ENCODE data around the gene RHOT1. TPM values are rescaled to one million over a fixed set of nuclear protein-coding genes. Genes with fewer than 3 reads are reported as not detected.
"Not testable (repeated sequence)": the region's sequence is repeated elsewhere in the genome, so short reads cannot be mapped to it uniquely, and the experiment has no call there.

The RHOT1 gene
- total RNA-seq, 1 donor from 2014 or later, result 56.9 TPM

- Histone ChIP-seq H3K4me3 (no peak overlapping the region), H3K27ac (replicated peaks) (peak overlapping the region; percentile 13), H3K36me3 (peaks cover 64% of the 10 kb centered on the region), H3K4me1 (peaks cover 9% of the 10 kb centered on the region), H3K9me3 (replicated peaks) (no peaks in the 10 kb centered on the region), H3K27me3 (ENCODE audit: low read depth) (no peaks in the 10 kb centered on the region)
- no peak for TF ChIP-seq CTCF (IDR thresholded peaks at IDR 0.05; ENCODE audit: borderline replicate concordance)
- DNase-seq, result no peak
- intact Hi-C loops (cut with micrococcal nuclease), result no loop called here
Measured at GRCh38 chr17:32174889-32175288, 32.6 kb downstream of the RHOT1 start.

GRCh38 chr17:32178679-32179078 lies 36.4 kb downstream of the RHOT1 start:
- H3K27ac ChIP-seq (replicated peaks); H3K9me3 ChIP-seq (replicated peaks); H3K4me3 ChIP-seq; H3K27me3 ChIP-seq (ENCODE audit: low read depth); intact Hi-C loops (cut with micrococcal nuclease); DNase-seq: not testable (repeated sequence)
- Histone ChIP-seq H3K4me1 (peaks cover 14% of the 10 kb centered on the region), H3K36me3 (peaks cover 70% of the 10 kb centered on the region)

- peaks cover 71% of the 10 kb centered on the region for H3K36me3 ChIP-seq
- H3K27me3 ChIP-seq (ENCODE audit: low read depth); H3K9me3 ChIP-seq (replicated peaks); H3K27ac ChIP-seq (replicated peaks); H3K4me3 ChIP-seq; intact Hi-C loops (cut with micrococcal nuclease); DNase-seq: not testable (repeated sequence)
- H3K4me1 ChIP-seq, result peaks cover 14% of the 10 kb centered on the region
Measured at GRCh38 chr17:32179103-32179502, 36.8 kb downstream of the RHOT1 start.

- H3K4me1 ChIP-seq, result peaks cover 14% of the 10 kb centered on the region
- H3K27ac ChIP-seq (replicated peaks); H3K4me3 ChIP-seq; H3K27me3 ChIP-seq (ENCODE audit: low read depth); H3K9me3 ChIP-seq (replicated peaks); DNase-seq; intact Hi-C loops (cut with micrococcal nuclease): not testable (repeated sequence)
- peaks cover 75% of the 10 kb centered on the region for H3K36me3 ChIP-seq
Measured at GRCh38 chr17:32179526-32179925, 37.2 kb downstream of the RHOT1 start.

GRCh38 chr17:32180262-32180661 lies 38.0 kb downstream of the RHOT1 start:
- H3K9me3 ChIP-seq (replicated peaks); H3K4me3 ChIP-seq; H3K27me3 ChIP-seq (ENCODE audit: low read depth); H3K4me1 ChIP-seq; DNase-seq; H3K27ac ChIP-seq (replicated peaks); intact Hi-C loops (cut with micrococcal nuclease): not testable (repeated sequence)
- H3K36me3 ChIP-seq, result peaks cover 73% of the 10 kb centered on the region

- Histone ChIP-seq H3K9me3 (replicated peaks) (no peaks in the 10 kb centered on the region), H3K27ac (replicated peaks) (no peak overlapping the region), H3K36me3 (peaks cover 84% of the 10 kb centered on the region), H3K4me1 (peaks cover under 1% of the 10 kb centered on the region), H3K4me3 (no peak overlapping the region), H3K27me3 (ENCODE audit: low read depth) (no peaks in the 10 kb centered on the region)
- DNase-seq, result no peak
- intact Hi-C loops (cut with micrococcal nuclease), result no loop called here
- TF ChIP-seq CTCF (IDR thresholded peaks at IDR 0.05; ENCODE audit: borderline replicate concordance), result no peak
Measured at GRCh38 chr17:32185875-32186274, 43.6 kb downstream of the RHOT1 start.

GRCh38 chr17:32187271-32187670 lies 45.0 kb downstream of the RHOT1 start:
- Histone ChIP-seq H3K27me3 (ENCODE audit: low read depth) (no peaks in the 10 kb centered on the region), H3K36me3 (peaks cover 81% of the 10 kb centered on the region), H3K4me1 (no peaks in the 10 kb centered on the region), H3K4me3 (no peak overlapping the region), H3K9me3 (replicated peaks) (no peaks in the 10 kb centered on the region), H3K27ac (replicated peaks) (no peak overlapping the region)
- DNase-seq, result no peak
- TF ChIP-seq CTCF (IDR thresholded peaks at IDR 0.05; ENCODE audit: borderline replicate concordance), result no peak
- intact Hi-C loops (cut with micrococcal nuclease), result no loop called here

- H3K36me3 ChIP-seq, result peaks cover 82% of the 10 kb centered on the region
- DNase-seq, result no peak
Measured at GRCh38 chr17:32189343-32189742, 47.0 kb downstream of the RHOT1 start.

More at GRCh38 chr17:32189343-32189742, 47.0 kb downstream of the RHOT1 start:
- Histone ChIP-seq H3K27ac (replicated peaks) (no peak overlapping the region), H3K9me3 (replicated peaks) (no peaks in the 10 kb centered on the region), H3K27me3 (ENCODE audit: low read depth) (no peaks in the 10 kb centered on the region), H3K4me3 (no peak overlapping the region), H3K4me1 (no peaks in the 10 kb centered on the region)
- intact Hi-C loops (cut with micrococcal nuclease), result no loop called here
- no peak for TF ChIP-seq CTCF (IDR thresholded peaks at IDR 0.05; ENCODE audit: borderline replicate concordance)

Measured in left ventricle myocardium inferior (tissue), 1 donor.